Measurements from ENCODE around the gene AGPAT2.
"Not testable (repeated sequence)": the region's sequence is repeated elsewhere in the genome, so short reads cannot be mapped to it uniquely, and the experiment has no call there.

AGPAT2 gene

DNA sequence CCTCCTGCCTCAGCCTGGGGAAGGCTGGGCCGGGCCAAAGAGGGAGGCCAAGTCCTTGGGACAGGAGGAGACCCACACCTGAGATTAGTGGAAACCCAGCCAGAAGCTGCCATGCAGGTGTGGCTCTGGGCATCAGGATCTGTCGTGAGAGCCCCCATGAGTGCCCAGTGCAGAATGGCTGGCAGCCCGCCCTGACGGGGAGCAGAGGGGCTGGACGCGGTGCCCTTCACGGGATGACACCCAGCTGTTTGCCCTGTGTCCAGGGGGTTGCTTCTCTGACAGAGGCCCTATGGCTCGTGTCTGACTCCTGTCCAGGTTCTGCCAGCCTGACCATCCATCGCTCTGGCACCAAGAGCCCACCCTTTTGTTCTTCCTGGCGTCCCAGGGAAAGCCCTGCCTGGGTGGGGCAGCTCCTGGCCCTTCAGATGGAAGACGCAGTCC is 33.7 kb upstream of the AGPAT2 start:
- in situ Hi-C loops (cut with MboI; ENCODE audit: low sequenced_read_pairs) = no loop called here

DNA sequence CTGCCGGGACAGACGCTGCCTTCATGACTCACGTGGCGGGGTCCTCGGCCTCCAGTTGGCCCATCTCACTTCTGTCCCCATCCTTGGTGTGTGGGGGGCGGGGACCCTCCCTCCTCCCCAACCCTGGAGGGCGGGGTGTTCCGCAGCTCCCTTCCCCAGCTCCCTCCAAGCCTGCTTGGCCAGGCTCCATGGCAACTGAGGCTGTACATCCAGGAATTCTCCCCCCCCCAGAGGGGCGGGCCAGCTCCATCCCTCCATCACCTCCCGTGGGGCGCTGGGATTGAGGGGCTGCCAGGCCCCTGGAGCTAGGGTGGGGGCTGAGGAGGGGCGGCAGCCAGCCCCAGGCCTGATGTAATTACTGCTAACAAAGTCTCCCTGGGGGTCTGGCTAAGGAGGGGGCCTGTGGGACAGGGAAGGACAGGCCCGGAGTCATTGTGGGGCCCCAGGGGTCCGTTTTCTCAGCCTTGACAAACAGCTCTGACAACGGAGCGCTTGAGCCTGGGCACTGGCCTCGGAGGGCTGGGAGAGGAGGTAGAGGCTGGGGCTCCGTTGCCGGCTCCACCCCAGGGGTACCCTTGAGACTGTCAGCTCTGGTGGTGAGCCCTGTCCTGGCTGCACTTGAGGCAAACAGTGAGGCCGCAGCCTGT is 33.1 kb upstream of the AGPAT2 start:
- in situ Hi-C loops (cut with MboI; ENCODE audit: low sequenced_read_pairs) = no loop called here

DNA sequence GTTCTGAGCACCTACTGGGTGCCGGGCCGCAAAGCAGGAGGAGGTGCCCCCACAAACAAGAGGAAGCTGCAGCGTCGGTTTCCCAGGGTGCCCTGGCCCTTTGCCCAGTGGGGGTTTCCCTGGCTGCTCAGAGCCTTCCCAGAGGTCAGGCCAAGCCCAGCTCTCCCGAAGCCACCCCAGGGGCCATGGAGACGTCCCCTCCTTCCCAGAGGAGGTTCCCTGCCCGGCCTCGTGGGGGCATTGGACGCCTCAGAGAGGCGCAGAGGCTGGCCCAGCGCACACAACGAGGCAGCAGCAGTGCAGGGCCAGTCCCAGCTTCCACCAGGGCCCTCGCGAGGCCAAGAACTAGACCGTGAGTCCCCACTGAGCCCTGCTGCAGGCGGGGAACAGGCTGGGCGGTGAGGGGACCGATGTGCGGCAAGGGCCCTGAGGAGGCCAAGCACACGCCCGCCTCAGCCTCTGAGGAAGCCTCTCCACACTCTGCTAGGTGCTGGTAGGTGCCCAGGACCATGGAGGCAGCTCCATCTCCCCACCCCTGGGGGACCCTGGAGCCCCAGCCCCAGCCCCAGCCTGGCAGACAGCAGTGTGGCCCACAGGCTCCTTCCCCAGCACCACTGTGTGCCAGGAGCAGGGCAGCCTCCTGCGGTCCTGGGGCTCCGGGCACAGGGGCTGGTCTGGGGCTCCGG is 32.1 kb upstream of the AGPAT2 start:
- in situ Hi-C loops (cut with MboI; ENCODE audit: low sequenced_read_pairs) = no loop called here

DNA sequence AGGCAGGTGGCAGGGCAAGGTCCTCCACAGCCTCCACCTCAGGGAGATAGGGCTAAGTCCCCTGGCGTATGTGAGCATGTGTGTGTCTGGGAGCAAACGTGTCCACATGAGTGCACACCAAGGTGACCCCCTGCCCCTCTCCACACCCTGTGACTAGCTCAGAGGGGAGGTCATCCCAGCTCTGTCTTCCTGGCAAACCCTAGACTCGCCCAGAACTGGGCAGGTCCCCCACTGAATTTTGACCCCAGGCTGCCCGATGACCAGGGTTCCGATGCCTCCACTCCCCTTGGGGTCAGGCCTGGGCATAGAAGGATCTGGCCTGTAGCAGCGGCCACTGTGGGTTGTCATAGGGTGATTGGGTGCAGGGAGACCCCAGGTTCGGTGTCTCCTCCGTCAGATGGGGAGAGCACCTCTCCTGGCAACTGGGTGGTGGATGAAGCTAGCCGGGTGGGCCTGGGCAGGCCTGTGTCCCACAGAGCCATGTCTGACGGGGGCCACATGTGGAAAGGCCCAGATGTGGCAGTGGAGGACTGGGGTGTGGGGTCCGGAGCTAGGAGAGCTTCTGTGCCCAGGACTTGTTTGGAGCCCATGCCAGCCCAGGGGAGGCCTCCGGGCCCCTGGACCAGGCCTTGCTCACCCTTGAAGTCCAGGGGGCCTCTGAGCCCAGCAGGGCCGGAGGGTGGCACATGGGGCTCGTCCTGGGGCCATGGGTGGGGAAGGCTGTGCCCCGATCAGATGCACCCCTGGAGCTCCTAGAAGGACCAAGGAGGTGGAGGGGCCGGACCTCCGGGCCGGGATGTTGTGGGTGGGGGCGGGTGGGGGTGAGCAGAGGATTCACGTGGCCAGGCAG is 31.3 kb upstream of the AGPAT2 start:
- in situ Hi-C loops (cut with MboI; ENCODE audit: low sequenced_read_pairs) = no loop called here

DNA sequence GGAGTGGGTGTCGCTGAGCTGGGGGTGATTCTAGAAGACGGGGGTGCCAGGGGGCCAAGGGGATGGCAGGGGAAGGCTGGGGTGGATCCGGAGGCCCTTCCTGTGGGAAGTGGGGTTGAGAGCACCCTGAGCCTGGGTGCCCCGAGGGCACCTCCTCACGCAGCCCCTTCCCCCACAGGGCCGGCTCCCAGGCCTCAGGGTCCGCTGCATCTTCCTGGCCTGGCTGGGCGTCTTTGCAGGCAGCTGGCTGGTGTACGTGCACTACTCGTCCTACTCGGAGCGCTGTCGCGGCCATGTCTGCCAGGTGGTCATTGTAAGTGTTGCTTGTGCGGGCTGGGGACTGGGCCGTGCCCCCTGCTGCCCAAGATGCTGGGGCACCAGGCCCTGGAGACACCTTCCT is 30.1 kb upstream of the AGPAT2 start:
- in situ Hi-C loops (cut with MboI; ENCODE audit: low sequenced_read_pairs) = no loop called here

DNA sequence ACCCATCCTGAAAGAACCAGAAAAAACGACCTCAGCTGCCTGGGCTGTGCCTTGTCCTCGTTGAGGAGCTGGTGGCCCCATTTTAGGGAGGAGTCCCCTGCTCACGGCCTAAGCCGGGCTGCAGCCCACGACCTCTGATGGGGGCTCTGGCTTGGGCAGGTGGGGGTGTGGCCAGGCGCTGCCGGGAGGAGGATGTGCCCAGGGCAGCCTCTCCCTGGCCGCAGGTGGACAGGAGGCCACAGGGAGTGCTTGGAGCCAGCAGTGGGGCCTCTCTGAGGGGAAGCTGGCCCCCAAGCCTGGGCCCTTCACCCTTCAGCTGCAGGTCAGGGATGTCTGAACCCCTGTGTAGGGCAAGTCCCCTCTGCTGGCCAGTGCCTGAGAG is 27.6 kb upstream of the AGPAT2 start:
- in situ Hi-C loops (cut with MboI; ENCODE audit: low sequenced_read_pairs) = no loop called here

DNA sequence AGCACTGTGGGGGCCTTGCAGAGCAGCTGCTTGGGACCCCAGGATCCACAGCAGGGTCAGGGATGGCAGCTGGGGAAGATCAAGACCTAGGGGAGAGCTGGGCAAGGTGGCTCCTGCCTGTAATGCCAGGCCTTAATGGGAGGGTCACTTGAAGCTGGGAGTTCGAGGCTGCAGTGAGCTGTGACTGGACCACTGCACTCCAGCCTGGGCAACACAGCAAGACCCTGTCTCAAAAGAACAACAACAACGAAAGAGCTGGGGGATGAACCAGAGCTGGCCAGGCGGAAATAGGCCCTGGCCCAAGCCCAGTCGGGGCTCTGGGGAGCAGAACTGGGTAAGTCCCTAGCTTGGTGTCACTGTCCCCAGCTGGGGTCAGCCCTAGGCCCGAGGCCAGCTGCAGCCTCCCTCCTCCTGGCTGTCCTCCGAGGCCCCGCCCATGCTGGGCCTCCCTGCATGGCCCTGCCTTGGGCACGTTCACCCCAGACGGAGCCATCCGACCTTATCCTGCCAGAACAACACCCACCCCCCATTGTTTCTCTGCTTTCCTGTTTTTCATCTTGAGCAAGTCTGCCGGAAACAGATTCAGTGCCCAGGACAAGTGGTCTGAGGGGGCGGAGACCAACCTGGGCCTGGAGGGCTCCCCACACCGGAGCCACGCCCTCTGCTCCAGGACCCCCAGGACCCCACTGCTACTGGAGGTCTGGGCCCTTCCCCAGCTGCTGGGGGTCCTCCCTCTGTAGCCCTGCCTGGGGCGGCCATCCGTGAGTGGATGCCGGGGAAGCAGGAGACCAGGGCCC is 27.0 kb upstream of the AGPAT2 start:
- in situ Hi-C loops (cut with MboI; ENCODE audit: low sequenced_read_pairs) = no loop called here

DNA sequence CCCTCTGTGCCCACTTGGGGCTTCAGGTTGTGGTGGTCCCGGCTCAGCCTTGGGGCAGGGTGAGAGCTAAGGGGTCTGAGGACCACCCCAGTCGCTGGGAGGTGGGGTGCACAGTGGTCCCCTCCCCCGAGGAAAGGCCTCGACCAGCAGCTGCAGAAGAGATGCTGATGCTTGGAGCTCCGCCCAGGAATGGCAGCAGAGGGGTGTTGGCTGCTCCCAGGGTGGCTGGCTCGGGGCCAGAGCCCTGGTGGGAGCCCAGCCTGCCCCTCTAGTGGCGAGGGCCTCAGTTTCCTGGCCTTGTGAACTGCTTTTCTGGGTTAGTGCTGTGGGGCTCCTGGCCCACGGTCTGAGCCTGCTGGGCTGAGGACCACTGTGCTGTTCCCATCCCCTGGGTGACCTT is 26.3 kb upstream of the AGPAT2 start:
- in situ Hi-C loops (cut with MboI; ENCODE audit: low sequenced_read_pairs) = no loop called here

DNA sequence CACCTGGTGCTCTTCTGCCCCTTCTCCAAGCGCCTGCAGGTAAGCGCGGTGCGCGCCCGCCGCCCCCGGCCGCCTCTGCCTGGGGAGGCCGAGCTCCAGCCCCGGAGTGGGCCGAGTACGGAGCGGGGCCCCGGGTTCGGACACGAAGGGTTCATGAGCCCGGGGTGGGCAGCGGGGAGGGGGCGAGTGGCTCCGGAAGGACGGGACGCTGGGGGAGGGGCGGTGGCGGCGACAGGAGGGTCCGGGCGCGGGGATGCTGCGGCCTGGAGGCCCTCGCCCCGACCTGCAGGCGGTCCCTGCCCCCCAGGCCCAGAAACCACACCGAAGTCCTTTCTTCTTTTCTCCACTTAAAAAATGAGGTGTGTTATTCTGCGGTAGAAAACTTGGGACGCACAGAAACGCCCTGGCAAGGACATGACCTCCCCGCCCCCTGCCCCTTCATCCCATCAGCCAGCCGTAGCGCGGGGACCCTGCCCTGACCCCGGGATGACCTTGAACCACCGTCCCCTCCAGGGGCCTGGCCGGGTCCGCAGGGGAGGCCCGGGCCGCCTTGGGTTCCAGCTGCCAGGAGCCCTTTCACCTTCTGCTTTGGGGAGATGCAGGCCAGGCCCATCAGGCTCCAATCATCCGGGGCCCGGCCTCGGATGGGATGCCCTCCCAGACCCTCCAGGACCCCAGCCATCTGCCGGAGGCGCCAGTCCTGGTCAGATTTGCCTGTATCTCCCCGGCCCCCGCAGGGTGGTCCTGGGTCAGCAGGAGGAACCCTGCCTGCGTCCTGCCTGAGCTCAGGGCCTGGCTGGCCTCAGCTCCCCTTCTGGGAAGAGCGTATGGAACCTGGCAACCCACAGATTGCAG is 25.7 kb upstream of the AGPAT2 start:
- in situ Hi-C loops (cut with MboI; ENCODE audit: low sequenced_read_pairs) = no loop called here

DNA sequence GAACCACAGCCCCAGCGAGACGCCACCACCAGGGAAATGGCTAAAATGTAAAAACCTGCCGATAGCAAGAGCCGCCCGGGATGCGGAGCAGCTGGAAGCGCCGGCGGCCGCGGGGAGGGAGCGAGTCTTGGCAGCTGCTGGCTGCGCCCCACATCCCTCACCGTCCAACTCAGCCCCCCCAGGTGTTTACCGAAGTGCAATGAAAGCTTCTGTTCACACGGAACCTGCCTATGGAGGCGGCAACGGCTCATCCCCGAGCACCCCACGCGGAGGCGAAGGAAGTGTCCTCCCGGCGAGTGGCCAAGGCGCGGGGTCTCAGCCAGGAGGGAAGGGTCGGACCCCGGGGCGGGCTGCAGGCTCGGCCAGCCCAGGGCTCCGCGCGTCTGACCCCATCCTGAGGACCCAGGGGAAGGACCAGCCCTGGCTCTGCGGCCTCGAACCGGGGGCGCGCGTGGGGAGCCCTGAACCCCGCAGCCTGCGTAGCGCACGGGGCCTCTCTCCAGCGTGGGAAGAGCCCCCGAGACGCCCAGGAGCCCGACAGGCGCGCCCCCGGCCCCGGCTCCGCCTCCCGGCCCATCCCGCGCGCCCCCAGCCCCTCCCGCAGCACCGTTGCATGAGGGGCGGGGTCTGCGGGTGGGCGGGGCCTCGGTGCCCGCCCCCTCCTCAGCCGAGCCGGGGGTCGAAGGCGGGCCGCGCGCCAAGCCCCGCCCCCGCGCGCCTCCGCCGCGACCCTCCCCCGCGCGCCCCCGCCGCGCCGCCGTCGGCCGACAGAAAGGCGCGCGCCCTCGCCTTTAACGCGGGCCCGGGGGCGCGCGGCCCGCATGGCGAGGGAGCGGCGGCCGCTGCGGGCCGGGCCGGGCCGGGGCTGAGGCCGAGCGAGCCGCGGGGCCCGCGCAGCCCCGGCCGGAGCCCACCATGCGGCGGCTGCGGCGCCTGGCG is 24.8 kb upstream of the AGPAT2 start, which contains the start of gene DIPK1B:
Gene DIPK1B, plus strand, starts transcription at position 822 of the 939 bp plus-strand sequence. Its CDS starts 94 bp downstream, at position 916.
- in situ Hi-C loops (cut with MboI; ENCODE audit: low sequenced_read_pairs) = no loop called here

DNA sequence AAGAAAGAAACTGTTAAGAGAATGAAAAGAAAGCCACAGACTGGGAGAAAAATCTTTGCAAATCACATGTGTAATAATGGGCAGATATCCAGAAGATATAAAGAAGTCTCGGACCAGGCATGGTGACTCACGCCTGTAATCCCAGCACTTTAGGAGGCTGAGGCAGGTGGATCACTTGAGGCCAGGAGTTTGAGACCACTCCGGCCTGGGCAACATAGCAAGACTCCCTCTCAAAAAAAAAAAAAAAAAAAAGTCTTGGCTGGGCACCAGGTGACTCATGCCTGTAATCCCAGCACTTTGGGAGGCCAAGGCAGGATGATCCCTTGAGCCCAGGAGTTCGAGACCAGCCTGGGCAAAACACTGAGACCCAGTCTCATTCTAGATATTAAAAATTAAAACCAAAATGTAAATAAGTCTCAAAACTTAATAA is 24.0 kb upstream of the AGPAT2 start:
- in situ Hi-C loops (cut with MboI; ENCODE audit: low sequenced_read_pairs) = not testable (repeated sequence)

DNA sequence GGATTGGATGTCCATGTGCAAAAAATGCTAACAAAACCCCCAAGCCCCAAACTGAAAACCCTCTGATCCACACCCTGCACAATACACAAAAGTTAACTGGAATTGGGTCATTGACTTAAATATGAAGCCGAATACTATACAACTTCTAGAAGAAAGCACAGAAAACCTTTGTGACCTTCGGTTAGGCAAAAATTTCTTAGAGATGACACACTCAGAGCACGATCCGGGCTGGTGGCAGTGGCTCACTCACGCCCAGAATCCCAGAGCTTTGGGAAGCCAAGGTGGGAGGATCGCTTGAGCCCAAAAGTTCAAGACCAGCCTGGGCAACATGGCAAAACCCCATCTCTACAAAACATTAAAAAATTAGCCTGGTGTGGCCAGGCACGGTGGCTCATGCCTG is 23.3 kb upstream of the AGPAT2 start:
- in situ Hi-C loops (cut with MboI; ENCODE audit: low sequenced_read_pairs) = no loop called here

DNA sequence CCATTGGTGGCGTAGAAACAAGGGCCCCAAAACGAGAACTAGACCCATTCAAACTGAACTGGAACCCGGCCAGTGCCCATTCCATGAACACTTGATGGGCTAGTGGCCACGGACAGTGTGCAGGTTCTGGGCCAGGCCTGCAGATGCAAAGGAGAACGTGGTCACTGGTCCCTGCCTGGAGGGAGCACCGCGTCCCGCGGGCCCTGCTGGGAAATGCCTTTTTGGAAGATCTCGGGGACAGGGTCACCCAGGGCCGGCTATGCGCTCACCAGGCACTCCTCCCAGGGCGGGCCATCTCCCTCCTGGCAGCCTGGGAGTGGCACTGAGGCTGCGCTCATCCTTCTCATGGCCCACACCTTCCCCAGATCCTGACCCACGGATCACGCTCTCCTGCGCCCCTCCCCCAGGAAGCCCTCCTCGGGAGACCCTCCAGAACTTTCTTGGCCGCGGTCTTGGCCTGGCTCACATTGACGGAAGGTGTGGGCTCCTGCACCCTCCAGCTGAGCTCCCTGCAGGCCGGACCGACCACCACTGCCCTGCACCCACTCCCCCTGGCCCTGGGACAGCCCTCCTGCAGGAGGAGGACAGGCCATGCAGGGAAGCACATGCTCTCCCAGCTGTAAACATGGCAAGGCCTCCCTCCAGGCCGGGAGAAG is 22.3 kb upstream of the AGPAT2 start:
- in situ Hi-C loops (cut with MboI; ENCODE audit: low sequenced_read_pairs) = no loop called here

DNA sequence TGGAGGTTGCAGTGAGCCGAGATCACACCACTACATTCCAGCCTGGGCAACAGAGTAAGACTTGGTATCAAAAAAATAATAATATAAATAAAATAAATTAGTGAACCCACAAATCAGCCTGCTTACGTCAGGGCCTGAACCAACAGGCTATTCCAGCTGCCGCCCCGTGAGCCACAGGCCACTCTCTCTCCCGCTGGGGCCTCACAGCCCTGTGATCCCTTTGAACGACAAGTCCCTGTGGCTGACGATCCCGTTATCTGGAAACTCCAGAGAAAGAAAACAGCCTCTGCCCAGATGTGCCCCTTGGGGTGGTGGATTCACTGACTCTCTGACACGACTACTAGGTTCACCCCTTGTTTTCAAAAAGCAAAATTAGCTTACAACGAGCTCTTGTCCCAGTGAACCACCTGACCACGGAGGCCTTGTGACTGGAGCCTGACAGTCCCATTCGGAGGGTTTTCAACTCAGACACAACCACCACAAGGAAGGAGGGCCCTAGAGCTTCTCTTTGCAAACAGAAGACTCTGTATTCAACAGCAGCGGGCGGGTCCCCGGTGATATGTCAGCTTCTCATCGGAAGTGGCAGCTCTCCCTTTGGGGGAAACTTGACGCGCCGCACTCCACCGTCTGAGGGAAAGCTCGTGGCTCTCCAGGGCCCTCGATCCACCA is 20.7 kb upstream of the AGPAT2 start:
- in situ Hi-C loops (cut with MboI; ENCODE audit: low sequenced_read_pairs) = no loop called here

DNA sequence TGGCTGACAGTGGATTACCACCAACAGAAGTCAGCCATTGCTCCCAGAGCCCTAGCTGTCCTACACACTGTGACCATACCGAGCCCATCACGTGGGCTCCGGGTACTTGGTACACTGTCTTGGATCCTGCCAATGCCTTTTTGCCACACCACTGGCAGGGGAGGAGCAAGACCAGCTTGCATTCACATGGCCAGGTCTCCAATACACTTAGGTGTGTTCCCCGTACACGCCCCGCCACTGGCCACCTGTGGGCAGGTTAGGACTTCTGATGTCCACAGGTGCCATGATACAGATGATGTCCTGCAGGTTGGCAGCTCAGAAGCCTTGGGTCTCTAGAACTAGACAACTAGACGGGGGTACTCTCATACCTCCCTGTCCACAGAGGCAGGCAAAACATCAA is 19.8 kb upstream of the AGPAT2 start:
- in situ Hi-C loops (cut with MboI; ENCODE audit: low sequenced_read_pairs) = no loop called here

DNA sequence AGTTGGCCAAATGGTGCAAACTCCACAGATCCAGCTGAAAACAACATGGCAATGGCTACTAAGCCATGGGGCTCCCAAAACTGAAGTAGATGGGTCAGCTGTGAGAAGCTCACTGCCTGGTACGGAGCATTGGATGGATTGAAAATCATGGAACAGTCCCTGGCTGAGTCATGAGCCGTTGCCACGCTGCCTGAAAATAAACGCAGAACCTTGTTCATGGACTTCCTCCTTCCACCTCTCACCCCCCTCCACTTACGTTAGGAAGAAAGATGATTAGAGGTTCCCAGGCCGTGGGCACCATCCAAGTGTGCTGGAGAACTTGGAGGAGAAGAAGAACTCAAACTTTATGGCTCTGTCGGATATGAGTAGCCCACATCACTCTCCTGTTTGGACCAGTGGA is 18.3 kb upstream of the AGPAT2 start:
- in situ Hi-C loops (cut with MboI; ENCODE audit: low sequenced_read_pairs) = no loop called here

DNA sequence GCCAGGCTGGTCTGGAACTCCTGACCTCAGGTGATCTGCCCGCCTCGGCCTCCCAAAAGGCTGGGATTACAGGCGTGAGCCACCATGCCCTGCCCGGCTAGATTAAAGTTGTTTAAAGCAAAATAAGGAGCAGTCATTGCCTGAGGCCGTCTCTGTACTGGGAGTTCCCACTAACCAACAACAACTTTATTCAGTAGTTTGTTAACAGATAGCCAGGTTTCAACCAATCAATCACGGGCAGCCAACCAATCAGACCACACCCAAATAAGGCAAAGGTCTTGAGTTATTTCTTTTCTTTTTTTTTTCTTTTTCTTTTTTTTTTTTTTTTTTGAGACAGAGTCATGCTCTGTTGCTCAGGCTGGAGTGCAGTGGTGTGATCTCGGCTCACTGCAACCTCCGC is 17.5 kb upstream of the AGPAT2 start:
- in situ Hi-C loops (cut with MboI; ENCODE audit: low sequenced_read_pairs) = not testable (repeated sequence)

Data from HL-60/S4 (cell line).